SK-N-MC (cell line): ENCODE data around the gene SLAMF8.

Experiments
- DNase-seq: peaks from one replicate; pipeline ENCODE4 v3.0.0-alpha.2; 2011; ENCODE audit warnings: low read depth, low spot score
- H3K27ac ChIP-seq: fragments of 200-600 bp; sonication (generic); 2 replicates; pipeline ENCODE4 v1.5.1; 2016; ENCODE audit warnings: mixed run types
- H3K36me3 ChIP-seq: fragments of 200-600 bp; sonication (generic); 2 replicates; pipeline ENCODE4 v1.6.1; 2017; ENCODE audit warnings: antibody characterized with exemption, low read length, mixed read lengths; ENCODE audit not compliant: insufficient read depth
- H3K4me3 ChIP-seq: fragments of 200-600 bp; sonication (generic); 2 replicates; pipeline ENCODE4 v1.5.1; 2016
- H3K9ac ChIP-seq: fragments of 200-600 bp; sonication (generic); 2 replicates; pipeline ENCODE4 v1.8.0; 2017; ENCODE audit warnings: mixed run types, mixed read lengths; ENCODE audit not compliant: insufficient read length
- H3K9me3 ChIP-seq: fragments of 200-600 bp; sonication (generic); 2 replicates; pipeline ENCODE4 v1.6.1; 2017; ENCODE audit warnings: low read depth, mild to moderate bottlenecking, antibody characterized with exemption, low read length, moderate library complexity, mixed read lengths
- EZH2 ChIP-seq: fragments of 200-600 bp; sonication (generic); IDR thresholded peaks from one replicate; pipeline ENCODE4 v1.6.1; 2017; ENCODE audit warnings: antibody characterized with exemption
- FOXP2 ChIP-seq: optimal IDR thresholded peaks from 2 replicates; pipeline ENCODE3; 2011; ENCODE audit warnings: mild to moderate bottlenecking, moderate library complexity; ENCODE audit not compliant: insufficient read depth; ENCODE audit errors: extremely low read length, control extremely low read depth
- POLR2AphosphoS5 ChIP-seq: IDR thresholded peaks from 2 replicates; pipeline ENCODE4 v1.6.1; 2012; ENCODE audit warnings: mild to moderate bottlenecking, low read depth, low read length, borderline replicate concordance

SLAMF8 gene

GRCh38 chr1:159803956-159804689, 22.6 kb upstream of the SLAMF8 start:
- TF ChIP-seq EZH2 (no peak), FOXP2 (no peak), POLR2AphosphoS5 (no peak)
- Histone ChIP-seq H3K4me3 (no peak overlapping the region), H3K9ac (no peak overlapping the region), H3K9me3 (no peaks in the 10 kb centered on the region), H3K36me3 (no peaks in the 10 kb centered on the region), H3K27ac (no peak overlapping the region)
- no peak for DNase-seq

- no peak overlapping the region for H3K27ac ChIP-seq
Measured at GRCh38 chr1:159804924-159805323, 21.7 kb upstream of the SLAMF8 start.

GRCh38 chr1:159815926-159816325, 10.7 kb upstream of the SLAMF8 start:
- no peak for TF ChIP-seq POLR2AphosphoS5
- no peak for TF ChIP-seq EZH2
- no peak for TF ChIP-seq FOXP2
- Histone ChIP-seq H3K9me3 (no peaks in the 10 kb centered on the region), H3K27ac (no peak overlapping the region), H3K36me3 (no peaks in the 10 kb centered on the region), H3K4me3 (no peak overlapping the region), H3K9ac (no peak overlapping the region)
- DNase-seq = no peak

More at GRCh38 chr1:159804924-159805323, 21.7 kb upstream of the SLAMF8 start:
- Histone ChIP-seq H3K9ac (no peak overlapping the region), H3K9me3 (no peaks in the 10 kb centered on the region), H3K4me3 (no peak overlapping the region), H3K36me3 (no peaks in the 10 kb centered on the region)
- no peak for DNase-seq
- TF ChIP-seq POLR2AphosphoS5 = no peak
- TF ChIP-seq FOXP2 = no peak
- TF ChIP-seq EZH2 = no peak

GRCh38 chr1:159817276-159818041, 9.2 kb upstream of the SLAMF8 start:
- no peaks in the 10 kb centered on the region for H3K36me3 ChIP-seq
- H3K9ac ChIP-seq = no peak overlapping the region
- no peak for TF ChIP-seq POLR2AphosphoS5
- TF ChIP-seq EZH2 = no peak
- no peak for TF ChIP-seq FOXP2
- no peak overlapping the region for H3K27ac ChIP-seq
- no peaks in the 10 kb centered on the region for H3K9me3 ChIP-seq
- no peak for DNase-seq
- no peak overlapping the region for H3K4me3 ChIP-seq

- Histone ChIP-seq H3K4me3 (no peak overlapping the region), H3K9ac (no peak overlapping the region), H3K9me3 (no peaks in the 10 kb centered on the region), H3K36me3 (no peaks in the 10 kb centered on the region), H3K27ac (no peak overlapping the region)
- no peak for DNase-seq
- no peak for TF ChIP-seq FOXP2
- no peak for TF ChIP-seq POLR2AphosphoS5
- no peak for TF ChIP-seq EZH2
Measured at GRCh38 chr1:159821171-159821867, 5.4 kb upstream of the SLAMF8 start.

- H3K27ac ChIP-seq = no peak overlapping the region
- H3K9ac ChIP-seq = no peak overlapping the region
- H3K36me3 ChIP-seq = no peaks in the 10 kb centered on the region
- H3K9me3 ChIP-seq = no peaks in the 10 kb centered on the region
- DNase-seq = no peak
- H3K4me3 ChIP-seq = no peak overlapping the region
- TF ChIP-seq EZH2 (no peak), FOXP2 (no peak), POLR2AphosphoS5 (no peak)
Measured at GRCh38 chr1:159823406-159823805, 3.3 kb upstream of the SLAMF8 start.

GRCh38 chr1:159825564-159825963, 1.1 kb upstream of the SLAMF8 start:
- no peak for DNase-seq
- no peak overlapping the region for H3K27ac ChIP-seq

GRCh38 chr1:159827102-159827490, 423 bp downstream of the SLAMF8 start:
- Histone ChIP-seq H3K4me3 (no peak overlapping the region), H3K9me3 (no peaks in the 10 kb centered on the region), H3K9ac (no peak overlapping the region), H3K27ac (no peak overlapping the region), H3K36me3 (no peaks in the 10 kb centered on the region)
- DNase-seq = no peak
- TF ChIP-seq EZH2 (no peak), POLR2AphosphoS5 (no peak), FOXP2 (no peak)

More at GRCh38 chr1:159825564-159825963, 1.1 kb upstream of the SLAMF8 start:
- no peak overlapping the region for H3K4me3 ChIP-seq
- H3K9me3 ChIP-seq = no peaks in the 10 kb centered on the region
- no peak overlapping the region for H3K9ac ChIP-seq
- no peaks in the 10 kb centered on the region for H3K36me3 ChIP-seq
- TF ChIP-seq EZH2 (no peak), POLR2AphosphoS5 (no peak), FOXP2 (no peak)
